Suprapubic skin (tissue), 3 donors: ENCODE results near the gene POU3F2.

Experiments
- CTCF ChIP-seq, 2 donors: fragments of 200-600 bp in 1 of 2; fragments of 450-650 bp in 1 of 2; sonication (generic) in 1 of 2; IDR thresholded peaks; one replicate each; pipeline ENCODE4 v1.5.1; 2016 to 2019; ENCODE audit warnings: antibody characterized with exemption in 2 of 2, mild to moderate bottlenecking in 1 of 2, moderate library complexity in 1 of 2
- EP300 ChIP-seq: sonication (generic); formaldehyde crosslinking; IDR thresholded peaks from one replicate; pipeline ENCODE4 v1.6.1; 2017; ENCODE audit warnings: antibody characterized with exemption

GRCh38 chr6:98794307-98794842 lies 40.0 kb upstream of the POU3F2 start:
- TF ChIP-seq EP300 (no peak), CTCF (IDR thresholded peaks at IDR 0.05) (no peak)
